NCI-H526 (cell line): ENCODE measurements around the gene CAT.

Source experiments
- DNase-seq, 2 experiments: peaks; one replicate each; lab custom pipeline; 2025; lab: John Stamatoyannopoulos, UW

The CAT gene

DNA sequence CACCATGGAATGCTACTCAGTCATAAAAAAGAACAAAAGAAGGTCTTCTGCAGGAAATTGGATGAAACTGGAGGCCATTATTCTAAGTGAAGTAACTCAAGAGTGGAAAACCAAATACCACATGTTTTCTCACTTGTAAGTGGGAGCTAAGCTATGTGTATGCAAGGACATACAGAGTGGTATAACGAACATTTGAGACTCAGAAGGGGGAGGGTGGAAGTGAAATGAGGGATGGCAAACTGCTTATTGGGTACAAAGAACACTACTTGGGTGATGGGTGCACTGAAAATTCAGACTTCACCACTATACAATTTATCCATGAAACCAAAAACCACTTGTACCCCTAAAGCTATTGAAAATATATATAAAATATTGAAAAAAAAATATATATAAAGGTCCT is 13.4 kb upstream of the CAT start:
- DNase-seq = no peak

DNA sequence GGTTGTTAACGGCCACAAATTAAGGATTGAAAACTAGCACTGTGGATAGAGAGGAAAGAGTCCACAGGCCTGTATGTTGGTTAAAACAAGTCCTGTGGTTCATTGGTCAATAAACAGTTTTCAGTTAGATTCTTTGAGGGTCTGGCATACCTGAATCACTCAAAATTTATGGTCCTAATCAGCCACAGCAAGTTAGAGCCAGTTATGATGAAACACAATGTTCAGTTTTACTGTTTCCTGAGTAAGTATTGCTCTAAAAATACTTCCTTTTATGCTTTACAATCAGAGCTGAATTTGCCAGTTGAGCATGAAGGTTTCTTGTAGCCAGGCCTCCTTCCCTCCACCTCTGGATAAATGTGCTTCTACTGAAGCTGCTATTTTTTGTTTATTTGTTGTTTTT is 12.9 kb upstream of the CAT start:
- DNase-seq = no peak

DNA sequence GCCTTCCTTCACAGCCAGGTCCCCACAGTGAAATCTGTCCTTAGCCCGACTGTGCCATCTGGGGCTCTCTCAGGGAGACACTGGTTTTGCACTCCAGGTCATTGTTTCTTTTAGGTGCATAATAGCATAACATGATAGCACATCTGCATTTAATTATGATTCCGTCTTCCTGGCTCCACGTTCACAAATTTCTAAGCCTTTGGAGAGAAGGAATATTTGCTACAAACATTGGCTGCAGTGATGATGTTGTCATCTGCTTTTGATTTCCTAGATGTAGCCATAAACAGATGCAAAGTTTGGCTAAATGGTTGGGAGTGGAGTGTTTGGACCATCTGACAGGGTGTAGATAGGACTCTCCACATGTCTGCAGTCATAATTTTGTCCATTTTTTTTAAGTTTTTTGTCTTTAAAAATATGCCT is 12.0 kb upstream of the CAT start:
- DNase-seq = no peak

DNA sequence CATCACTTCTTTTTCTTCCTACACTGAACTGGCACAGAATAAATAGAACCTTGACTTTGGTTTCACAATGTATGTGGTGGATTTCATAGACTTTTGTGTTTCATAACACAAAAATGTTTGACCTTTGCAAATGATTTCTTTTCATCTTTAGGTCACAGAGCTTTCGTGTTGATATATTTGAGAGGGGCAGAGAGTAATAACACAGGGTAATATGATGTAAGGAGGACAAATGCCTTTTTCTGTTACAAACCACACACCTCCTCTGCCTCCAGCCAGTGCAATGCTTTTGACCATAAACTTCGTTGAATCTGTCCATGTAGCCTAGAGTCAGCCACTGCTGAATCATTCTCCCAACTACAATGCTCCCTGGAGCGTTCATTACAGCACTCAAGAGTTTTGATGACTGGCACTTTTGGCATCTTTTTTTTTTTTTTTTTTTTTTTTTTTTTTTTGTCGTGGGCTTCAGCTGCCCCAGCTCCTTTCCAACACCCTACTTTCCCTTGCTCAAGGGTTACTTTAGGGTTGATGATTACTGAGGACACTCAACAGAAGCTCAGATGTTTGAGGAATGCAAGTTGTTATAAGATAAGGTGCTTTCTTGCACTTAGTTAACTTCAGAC is 11.4 kb upstream of the CAT start:
- no peak for DNase-seq

DNA sequence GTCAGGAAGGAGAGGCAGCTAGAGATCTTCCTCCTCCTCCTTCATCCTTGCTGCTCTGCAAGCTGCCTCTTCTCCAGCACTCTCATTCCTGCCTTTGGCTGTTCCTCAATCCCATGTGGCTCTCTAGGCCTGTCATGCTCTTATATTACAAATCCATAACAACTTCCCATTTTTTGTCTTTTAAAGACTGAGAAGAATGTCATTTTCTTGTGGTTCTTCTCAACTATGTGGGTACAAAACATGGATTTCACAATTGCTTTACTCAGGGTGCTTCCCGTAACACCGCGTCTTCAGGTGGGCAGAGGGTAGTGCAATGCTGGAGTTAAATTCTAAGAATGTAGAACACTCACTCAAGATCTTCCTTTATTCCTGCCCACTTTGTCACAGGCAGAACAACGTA is 6.8 kb upstream of the CAT start:
- DNase-seq = no peak

DNA sequence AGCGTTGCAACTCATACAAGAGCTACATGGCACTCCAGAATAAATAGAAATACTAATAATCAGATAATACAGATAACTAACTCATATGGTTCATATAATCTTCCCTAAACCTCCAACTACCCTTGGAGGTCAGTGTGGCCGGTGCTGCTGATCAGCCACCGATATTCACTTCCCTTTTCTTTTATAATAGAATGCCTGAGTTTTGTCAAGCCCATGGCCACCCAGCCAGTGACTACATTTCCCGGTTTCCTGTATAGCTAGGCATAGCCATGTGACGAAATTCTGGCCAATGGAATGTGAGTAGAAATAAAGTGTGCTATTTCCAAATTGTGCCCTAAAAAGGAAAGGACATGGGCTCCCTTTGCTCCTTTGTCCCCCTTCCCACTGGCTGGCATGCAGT is 5.9 kb upstream of the CAT start:
- DNase-seq = no peak

DNA sequence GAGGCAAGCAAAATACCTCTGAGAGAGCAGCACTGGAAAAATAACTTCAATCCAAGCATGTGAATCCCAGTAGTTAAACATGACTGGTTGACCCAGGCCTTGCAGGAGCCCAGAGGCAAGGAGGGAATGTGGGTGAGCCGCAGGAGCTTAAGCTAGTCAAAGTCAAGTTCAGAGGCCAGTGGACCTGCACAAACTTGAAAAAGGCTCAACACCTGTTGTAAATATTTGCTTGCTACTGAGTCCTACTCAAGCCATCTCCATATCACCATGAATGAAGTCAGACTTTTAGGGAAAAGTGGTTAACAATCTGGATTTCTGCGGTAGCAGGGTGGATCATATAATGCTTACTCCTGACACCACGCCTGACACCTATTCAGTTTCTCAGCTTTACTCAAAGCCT is 4.8 kb upstream of the CAT start:
- no peak for DNase-seq

DNA sequence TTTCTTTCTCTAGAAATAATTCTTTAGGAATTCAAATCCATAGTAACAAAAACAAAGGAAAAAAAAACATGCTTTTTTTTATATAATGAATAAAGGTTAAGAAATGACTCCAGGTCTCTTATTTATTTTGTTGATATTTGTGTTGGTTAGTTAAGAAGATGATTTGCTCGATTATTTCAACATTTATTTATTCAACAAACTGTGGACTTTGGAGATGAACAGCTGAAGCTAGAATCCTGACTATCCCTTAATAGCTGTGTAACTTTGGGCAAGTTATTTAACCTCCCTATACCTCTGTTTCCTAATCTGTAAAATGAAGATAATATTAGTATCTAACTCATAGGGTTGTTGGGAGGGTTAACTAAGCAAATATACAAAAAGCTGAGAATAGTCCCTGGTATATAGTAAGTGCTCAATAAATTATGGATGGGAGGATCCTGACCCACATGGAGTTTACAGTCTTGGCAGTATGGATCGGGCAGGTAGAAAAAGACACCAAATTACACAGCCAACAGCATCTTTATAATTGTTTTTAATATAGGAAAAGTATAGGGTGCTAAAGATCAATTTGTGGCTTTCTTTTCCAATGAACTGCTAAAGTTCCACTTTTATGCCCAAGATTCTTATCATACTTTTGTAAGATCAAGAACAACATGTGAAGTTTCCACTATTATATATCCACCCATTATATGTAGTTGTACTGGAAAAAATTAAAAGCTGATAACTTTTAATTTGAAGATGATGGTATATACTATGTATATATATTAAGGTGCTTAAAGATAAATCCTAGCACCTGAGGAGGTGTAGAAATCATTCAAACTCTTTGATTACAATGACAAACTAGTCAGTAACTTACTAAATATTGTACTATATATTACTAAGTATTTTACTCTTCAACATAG is 1.3 kb upstream of the CAT start:
- DNase-seq = no peak

DNA sequence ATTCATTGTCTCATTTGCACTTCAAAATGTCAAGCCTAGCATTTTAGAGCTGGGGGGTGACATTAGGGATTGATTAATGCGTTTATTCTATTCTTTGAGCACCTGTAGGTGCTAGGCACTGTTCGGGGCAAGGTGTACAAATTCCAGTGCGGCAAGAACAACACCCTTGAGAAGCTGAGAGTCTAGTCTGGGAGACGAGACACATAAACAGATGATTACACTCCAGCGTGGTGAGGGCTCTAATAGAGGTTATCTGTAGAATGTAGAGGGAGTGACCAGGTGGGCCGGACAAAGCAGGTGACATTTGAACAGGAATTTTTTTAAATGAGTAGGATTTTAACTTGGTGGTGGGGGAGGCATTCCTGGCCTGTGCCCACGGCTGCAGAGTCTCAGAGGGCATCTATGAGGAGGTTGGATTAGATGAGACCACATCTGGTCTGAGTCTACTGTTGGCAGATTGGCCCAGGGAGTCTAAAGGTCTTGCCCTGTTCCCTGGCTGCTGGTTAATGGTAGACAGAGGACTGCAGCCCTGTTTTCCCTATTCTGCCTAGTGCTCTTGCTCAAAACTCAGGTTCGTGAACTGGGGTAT is 970 bp downstream of the CAT start:
- DNase-seq = peak; percentile 2 to 30

DNA sequence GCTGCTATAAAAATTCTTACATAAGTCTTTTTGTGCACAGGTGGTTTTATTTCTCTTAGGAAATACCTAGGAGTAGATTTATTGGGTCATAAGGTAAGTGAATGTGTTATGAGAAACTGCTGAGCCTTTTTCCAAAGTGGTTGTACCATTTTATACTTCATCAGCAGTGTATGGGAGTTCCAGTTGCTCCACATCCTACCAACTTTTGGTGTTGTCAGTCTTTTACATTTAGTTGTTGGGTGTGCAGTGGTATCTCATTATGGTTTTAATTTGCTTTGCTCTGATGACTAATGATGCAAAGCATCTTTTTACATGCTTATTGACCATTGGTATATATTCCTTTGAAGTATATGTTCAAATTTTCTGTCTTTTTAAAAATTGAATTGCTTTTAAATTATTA is 3.1 kb downstream of the CAT start:
- DNase-seq = no peak

DNA sequence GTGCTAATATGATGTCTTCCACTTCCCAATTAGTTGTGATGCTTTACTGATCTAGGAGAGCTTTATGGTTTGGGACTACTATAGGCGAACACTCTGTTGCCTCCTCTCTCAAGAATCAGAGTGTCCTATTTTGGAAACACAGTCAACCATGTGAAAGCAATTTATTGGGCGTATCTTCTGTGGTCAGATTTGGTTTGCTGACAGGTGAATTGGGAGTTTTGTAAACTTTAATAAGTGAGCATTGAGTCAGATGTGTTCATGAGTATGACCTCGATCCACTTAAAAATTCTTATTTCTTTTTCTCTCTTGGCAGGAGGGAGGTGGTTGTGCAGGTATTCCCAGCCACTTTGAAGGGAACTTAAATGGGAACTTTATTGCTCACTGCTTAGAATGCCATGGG is 4.4 kb downstream of the CAT start:
- no peak for DNase-seq

DNA sequence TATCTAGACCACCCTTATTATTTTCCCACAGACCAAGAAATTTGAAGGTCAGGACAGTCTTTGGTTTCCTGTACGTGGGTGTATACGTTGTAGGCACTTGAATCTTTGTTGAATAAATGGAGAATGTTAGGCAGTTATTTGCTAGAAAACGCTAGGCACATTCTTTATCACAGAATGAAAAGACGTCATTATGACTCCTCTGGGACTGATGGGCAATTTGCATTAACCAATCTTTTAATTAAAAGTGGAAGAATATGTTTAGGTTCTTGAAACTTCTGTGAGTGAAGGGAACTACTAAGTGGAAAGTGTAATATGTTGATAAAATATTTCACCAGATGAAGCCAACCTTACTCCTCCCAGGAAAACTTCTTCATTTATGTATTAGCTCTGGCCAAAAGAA is 5.7 kb downstream of the CAT start:
- DNase-seq = peak in 1 of 2 experiments; percentile 29

DNA sequence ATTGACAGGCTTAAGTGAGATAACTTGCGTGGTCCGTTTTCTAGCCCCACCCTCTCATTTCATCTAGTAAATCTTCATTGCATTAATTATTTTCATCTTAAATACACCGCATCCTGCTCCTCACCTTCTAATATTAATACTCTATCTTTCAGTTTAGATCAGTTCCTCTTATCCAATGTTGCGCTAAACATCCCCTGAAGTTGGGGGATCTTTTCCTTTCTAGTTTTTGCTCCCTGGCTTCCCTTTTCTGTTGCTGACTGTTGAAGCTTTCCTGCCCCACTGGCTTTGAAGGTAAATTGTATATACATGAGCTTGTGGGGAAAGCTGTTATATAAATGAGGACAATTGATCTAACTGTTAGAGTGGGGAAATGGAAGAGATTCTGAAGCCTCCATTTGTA is 7.2 kb downstream of the CAT start:
- peak in 1 of 2 experiments; percentile 26 for DNase-seq

DNA sequence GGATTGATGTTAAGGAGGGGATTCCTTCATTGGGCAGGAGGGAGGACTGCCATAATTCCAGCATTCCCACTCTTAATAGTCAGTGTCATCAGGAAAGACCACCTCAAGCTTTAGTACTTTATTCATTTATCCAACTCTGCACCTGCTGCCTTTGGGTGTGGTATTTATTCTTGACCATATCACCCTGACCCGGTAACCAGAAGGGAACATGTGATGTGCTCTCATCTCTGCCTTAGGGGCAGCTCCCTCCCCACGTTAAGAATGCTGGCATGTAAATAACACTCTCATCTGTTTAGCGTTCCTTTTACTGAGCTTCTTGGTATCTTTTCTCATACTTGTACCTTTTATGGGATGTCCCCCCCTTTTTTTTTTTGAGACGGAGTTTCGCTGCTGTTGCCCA is 7.7 kb downstream of the CAT start:
- DNase-seq = peak; percentile 14 to 24

DNA sequence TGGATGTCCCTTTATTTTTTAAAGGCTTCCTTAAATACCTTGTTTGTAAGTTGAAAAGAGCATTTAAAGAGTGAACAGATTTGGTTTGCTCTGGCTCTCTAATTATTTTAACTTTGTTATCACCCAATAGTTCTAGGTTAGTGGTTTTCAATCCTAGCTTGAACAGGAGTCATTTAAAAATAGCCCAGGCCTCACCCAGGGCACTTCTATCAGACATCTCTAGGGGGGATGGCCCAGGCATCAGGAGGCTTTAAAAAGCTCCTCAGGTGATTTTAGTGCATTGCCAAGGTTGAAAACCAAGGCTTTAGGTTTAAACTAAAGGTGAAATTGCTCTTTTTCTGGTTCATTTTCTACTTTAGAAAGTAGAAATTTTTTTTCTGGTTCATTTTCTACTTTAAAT is 8.3 kb downstream of the CAT start:
- DNase-seq = no peak

DNA sequence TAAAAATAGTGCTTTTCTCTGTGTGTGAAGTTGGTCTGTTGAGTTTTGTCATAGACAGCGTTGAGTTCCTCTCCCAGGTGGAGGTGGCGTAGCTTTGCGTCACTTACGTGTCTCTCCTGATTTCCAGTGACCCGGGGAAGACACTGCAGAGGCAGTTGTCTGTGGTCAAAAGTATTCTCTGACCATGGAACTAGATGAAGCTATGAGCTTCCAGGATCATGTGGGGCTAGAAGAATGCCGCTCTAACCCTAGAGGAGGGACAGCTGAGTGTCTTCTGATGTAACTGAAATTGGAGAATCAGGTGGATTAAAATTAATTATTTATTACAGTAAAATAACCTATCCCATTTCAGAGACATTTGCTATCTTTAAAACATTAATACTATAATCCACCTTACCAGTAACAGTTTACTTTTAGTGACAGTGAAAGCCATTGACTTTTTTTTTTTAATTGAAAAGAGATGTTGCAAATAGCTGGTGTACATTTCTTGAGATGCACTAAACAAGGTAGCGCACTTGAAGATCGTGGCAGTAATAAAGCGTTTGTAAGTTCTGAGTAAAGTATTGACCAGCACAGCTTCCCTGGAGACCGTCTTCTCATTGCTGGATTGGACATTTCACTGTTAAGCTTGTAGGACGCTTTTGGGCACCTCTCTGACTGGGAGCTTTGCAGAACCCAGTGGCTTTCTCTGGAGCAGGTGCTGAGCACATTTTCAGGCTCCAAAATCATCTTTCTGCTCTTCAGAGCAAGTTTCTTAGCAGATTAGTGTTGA is 9.7 kb downstream of the CAT start:
- no peak for DNase-seq

DNA sequence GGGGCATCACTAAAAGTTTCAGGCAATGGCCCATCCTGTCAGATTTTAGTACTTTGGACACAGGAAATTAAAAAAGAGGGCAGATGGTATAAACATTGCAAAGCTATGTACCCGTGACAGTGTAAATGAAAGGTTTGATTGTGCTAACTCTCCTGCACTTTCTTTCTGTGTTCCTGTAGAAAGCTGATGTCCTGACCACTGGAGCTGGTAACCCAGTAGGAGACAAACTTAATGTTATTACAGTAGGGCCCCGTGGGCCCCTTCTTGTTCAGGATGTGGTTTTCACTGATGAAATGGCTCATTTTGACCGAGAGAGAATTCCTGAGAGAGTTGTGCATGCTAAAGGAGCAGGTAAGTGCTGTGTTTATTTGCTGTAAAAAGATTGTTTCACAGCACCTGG is 10.3 kb downstream of the CAT start:
- peak in 1 of 2 experiments; percentile 14 for DNase-seq

DNA sequence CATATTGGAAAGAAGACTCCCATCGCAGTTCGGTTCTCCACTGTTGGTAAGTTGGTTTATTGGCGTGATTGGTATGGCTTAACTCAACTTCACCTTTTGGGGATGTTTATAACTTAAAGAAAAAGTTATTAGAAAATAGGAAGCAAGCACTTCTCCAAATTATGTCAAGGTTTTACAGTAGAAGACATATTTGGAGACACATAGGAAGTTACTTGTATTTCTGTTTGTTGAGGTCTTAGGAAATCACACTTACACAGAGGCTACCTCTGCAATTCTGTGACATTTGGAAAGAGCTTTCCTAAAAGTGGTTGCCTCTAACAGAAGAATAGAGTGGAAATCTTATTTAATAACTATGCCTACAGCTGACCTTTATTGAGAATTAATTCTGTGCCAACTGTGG is 12.3 kb downstream of the CAT start:
- DNase-seq = no peak

DNA sequence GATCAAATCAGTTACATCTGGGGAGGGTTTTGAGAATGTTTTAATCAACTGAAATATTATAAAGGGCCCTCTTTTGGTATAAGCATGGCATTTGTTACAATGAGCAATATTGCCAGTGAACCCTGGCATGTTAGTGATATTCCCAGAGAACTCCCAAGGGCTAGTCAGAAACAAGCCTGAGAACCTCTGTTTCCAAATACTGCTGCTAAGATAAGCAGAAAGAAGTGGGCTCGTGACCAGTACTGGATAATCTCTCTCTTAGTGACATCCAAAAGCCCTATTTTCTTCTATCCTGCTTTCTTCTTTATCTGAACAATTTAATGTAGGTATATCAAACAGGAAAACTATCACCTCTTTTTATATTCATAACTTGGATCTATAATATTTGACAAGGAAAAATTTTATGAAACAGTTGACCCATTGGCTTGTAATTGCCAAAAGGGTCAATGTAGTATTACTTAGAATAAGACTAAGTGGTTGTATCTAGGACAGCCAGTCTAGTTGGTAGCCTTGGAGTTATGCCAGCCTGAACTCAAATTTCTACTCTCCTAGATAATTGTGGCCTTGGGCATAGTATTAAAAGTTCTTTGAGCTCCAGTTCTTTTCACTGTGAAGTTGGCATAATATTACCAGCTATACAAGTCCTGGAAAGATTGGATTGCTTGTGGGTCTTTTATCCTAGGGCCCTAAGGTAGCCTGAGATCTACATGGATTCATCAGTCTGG is 15.7 kb downstream of the CAT start:
- DNase-seq = no peak

DNA sequence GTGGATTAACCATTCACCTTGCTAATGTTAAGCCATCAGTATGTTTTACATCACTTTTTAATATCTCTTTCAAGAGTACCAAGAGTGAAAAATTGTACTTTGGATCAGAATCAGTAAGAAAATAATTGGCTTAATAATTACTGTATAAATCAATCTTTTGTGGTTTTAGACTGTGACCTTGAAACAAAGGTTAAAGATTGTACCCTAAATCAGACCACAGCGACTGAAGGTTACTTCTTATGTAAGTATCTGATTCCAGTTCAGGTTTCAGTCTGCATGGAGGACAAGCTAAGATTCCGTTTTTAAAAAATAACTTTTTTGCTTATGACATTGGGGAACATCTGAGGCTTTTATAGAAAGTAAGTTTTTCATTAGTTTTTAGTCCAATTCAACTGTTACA is 18.9 kb downstream of the CAT start:
- DNase-seq = no peak

DNA sequence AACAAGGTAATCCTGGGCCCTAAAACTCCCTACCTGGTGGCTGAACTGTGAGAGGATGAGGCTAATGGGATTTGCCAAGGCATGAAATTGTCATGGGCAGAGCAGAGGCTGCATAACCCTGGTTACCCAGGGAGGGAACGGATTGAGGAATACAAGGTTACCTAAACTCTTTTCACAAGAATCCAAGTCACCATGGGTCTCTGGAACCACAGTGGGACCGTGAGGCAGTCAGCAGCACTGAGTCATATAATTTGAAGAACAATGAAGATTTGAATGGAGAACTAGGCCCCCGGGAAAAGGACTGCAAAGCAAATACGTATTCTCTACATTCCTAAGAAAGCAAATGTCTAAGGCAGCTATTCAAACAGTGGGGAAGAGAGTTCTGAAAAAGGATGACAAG is 19.8 kb downstream of the CAT start:
- no peak for DNase-seq
